Heart right ventricle (tissue), 16 donors: ENCODE measurements around the gene WWOX. TPM values are rescaled to one million over a fixed set of nuclear protein-coding genes. Genes with fewer than 3 reads are reported as not detected.
A peak's percentile ranks its signal among the peaks of the same experiment; 100 is the strongest.

Experiments used
- ATAC-seq, 8 donors: fragments of 200-7000 bp; cut with Tn5 transposase; one replicate each; pipeline ENCODE4 v1.9.1; 2020; ENCODE audit warnings: mild to moderate bottlenecking in 8 of 8, moderate library complexity in 8 of 8, moderate number of reproducible peaks in 1 of 8
- DNase-seq, 2 donors: peaks; one replicate each; pipeline ENCODE4 v3.0.0-alpha.2; 2020
- H3K27ac ChIP-seq, 10 donors: fragments of 200-600 bp; sonication (generic) in 2 of 10; one replicate each; pipeline versions ENCODE4 v1.5.0 to v1.8.0; 2020 to 2022; ENCODE audit warnings: mild to moderate bottlenecking in 3 of 10
- H3K27me3 ChIP-seq, 7 donors: fragments of 200-600 bp; one replicate each; pipeline ENCODE4 v1.8.0; 2021 to 2022; ENCODE audit warnings: mild to moderate bottlenecking in 2 of 7
- H3K36me3 ChIP-seq, 9 donors: fragments of 200-600 bp; sonication (generic) in 1 of 9; one replicate each; pipeline versions ENCODE4 v1.5.0 to v1.8.0; 2020 to 2022; ENCODE audit warnings: mild to moderate bottlenecking in 2 of 9
- H3K4me1 ChIP-seq, 9 donors: fragments of 200-600 bp; sonication (generic) in 1 of 9; one replicate each; pipeline versions ENCODE4 v1.5.0 to v1.8.0; 2020 to 2022; ENCODE audit warnings: mild to moderate bottlenecking in 4 of 9
- H3K4me3 ChIP-seq, 10 donors: fragments of 200-600 bp; sonication (generic) in 2 of 10; one replicate each; pipeline versions ENCODE4 v1.5.0 to v1.8.0; 2020 to 2022; ENCODE audit warnings: mild to moderate bottlenecking in 7 of 10, moderate library complexity in 2 of 10
- H3K9me3 ChIP-seq, 11 donors: fragments of 200-600 bp in 10 of 11; sonication (generic) in 2 of 11; one replicate each; pipeline versions ENCODE4 v1.5.0 to v1.8.0; 2013 to 2022; ENCODE audit warnings: mild to moderate bottlenecking in 2 of 11, control low read depth in 1 of 11, moderate library complexity in 1 of 11
- WGBS, 2 donors: extraction: QIAGEN DNeasy Blood & Tissue Kit; methylation state at CpG; one replicate each; pipeline ENCODE4 v1.1.7; 2013; ENCODE audit warnings: inconsistent platforms in 1 of 2; 5-methylcytosine and 5-hydroxymethylcytosine counted together
- intact Hi-C, 10 donors: fragments of 100-400 bp; cut with DNase I; formaldehyde crosslinking; loops; one replicate each; pipeline versions ENCODE4 v1.11.1 to v1.14.2; 2022
- polyA plus RNA-seq, 2 donors: library from polyadenylated mRNA; stranded (reverse); fragments of 200-250 nt; gene quantifications; one replicate each; pipeline ENCODE4 v1.2.3, GENCODE V29; 2013
- total RNA-seq, 10 donors: library from RNA; stranded (reverse); fragmentation: NEBNext Ultra II Directional in 3 of 10; extraction: Animal tissue kit (Norgen Biotek cat#: 25700) in 3 of 10; gene quantifications; one replicate each; pipeline versions ENCODE4 v1.2.1 to v1.2.4, GENCODE V29; 2021 to 2023
- TF ChIP-seq, protein P1 (sequence below), 9 donors: fragments of 200-600 bp; sonication (generic) in 2 of 9; IDR thresholded peaks; one replicate each; pipeline versions ENCODE4 v1.5.0 to v1.8.0; 2021 to 2022; ENCODE audit warnings: antibody characterized with exemption in 9 of 9, mild to moderate bottlenecking in 5 of 9, moderate library complexity in 1 of 9
- donor health status: Arrhythmogenic right ventricular cardiomyopathy.
- donor health status: ischemic (EF 13 %, LVEDD 7.1; RV severe dilation, severe dysfunction).
- donor health status: healthy with polysubstance abuse.
- donor health status: DM: no; HTN: yes; CAD: no.
- donor health status: DM: no; HTN: no; CAD: no.
- donor health status: ischemic (EF 25% LVEDD 6.9; RV normal size, moderate dysfunction).
- donor health status: ischemic (EF 25% LVEDD 5.7; RV mildly dilated, moderate dysfunction).
- donor health status: healthy.
- donor health status: DM: yes; HTN: yes; CAD: no.
- donor health status: Ischemic cardiomyopathy.
- donor health status: ischemic (EF 35%, LVEDD 5.7; RV mildly dilated, moderate dysfunction).
- donor health status: nonischemic (EF 11% LVEDD 7.7; RV severe dilation, severe dysfunction).
- donor health status: DM: yes; HTN: yes; CAD: no.
- donor health status: PGD.
- donor health status: ischemic (EF 29% LVEDD 5.4; RV normal size, mild dysfunction).
- donor health status: nonischemic (EF 23%, LVEDD 6.1; RV moderate dilation, normal function).

The WWOX gene
- total and polyA plus RNA-seq, 12 donors = 4.9 to 15.0 (median 9.9) TPM

GRCh38 chr16:78648517-78648916 is 549.1 kb downstream of the WWOX start:
- WGBS, 2 donors = 32 to 49% methylated on average over 3 of the region's 3 CpGs
- ATAC-seq (peak in 5 of 8 donors; percentile 27 to 66 (median 61)), DNase-seq (peak in 1 of 2 donors; percentile 60)

GRCh38 chr16:78650339-78651074 is 551.1 kb downstream of the WWOX start:
- WGBS, 2 donors = 89 to 94% methylated on average over 8 of the region's 8 CpGs

More at GRCh38 chr16:78648517-78648916, 549.1 kb downstream of the WWOX start:
- intact Hi-C loops = no loop called here
- no peak overlapping the region for H3K4me3 ChIP-seq
- H3K27ac ChIP-seq = peak overlapping the region in 9 of 10 donors; percentile 2 to 78 (median 40)
- peaks cover 0 to 36% (median 27%) of the 10 kb centered on the region in 9 donors for H3K4me1 ChIP-seq
- H3K36me3 ChIP-seq = no peaks in the 10 kb centered on the region
- no peaks in the 10 kb centered on the region for H3K9me3 ChIP-seq
- no peaks in the 10 kb centered on the region for H3K27me3 ChIP-seq
- TF ChIP-seq, protein P1, sequence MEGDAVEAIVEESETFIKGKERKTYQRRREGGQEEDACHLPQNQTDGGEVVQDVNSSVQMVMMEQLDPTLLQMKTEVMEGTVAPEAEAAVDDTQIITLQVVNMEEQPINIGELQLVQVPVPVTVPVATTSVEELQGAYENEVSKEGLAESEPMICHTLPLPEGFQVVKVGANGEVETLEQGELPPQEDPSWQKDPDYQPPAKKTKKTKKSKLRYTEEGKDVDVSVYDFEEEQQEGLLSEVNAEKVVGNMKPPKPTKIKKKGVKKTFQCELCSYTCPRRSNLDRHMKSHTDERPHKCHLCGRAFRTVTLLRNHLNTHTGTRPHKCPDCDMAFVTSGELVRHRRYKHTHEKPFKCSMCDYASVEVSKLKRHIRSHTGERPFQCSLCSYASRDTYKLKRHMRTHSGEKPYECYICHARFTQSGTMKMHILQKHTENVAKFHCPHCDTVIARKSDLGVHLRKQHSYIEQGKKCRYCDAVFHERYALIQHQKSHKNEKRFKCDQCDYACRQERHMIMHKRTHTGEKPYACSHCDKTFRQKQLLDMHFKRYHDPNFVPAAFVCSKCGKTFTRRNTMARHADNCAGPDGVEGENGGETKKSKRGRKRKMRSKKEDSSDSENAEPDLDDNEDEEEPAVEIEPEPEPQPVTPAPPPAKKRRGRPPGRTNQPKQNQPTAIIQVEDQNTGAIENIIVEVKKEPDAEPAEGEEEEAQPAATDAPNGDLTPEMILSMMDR (IDR thresholded peaks at IDR 0.05) = no peak

GRCh38 chr16:78654929-78655328 is 555.5 kb downstream of the WWOX start:
- ATAC-seq (peak in 2 of 8 donors; percentile 14 to 40), DNase-seq (no peak)
- H3K9me3 ChIP-seq = no peaks in the 10 kb centered on the region
- H3K36me3 ChIP-seq = no peaks in the 10 kb centered on the region
- intact Hi-C loops = no loop called here
- peak overlapping the region in 2 of 10 donors; percentile 29 to 49 for H3K27ac ChIP-seq
- H3K27me3 ChIP-seq = no peaks in the 10 kb centered on the region
- TF ChIP-seq, protein P1 (IDR thresholded peaks at IDR 0.05) = no peak
- no peak overlapping the region for H3K4me3 ChIP-seq
- H3K4me1 ChIP-seq = peaks cover 0 to 37% (median 19%) of the 10 kb centered on the region in 9 donors
- 53 to 70% methylated on average over 8 of the region's 8 CpGs for WGBS, 2 donors

More at GRCh38 chr16:78650339-78651074, 551.1 kb downstream of the WWOX start:
- intact Hi-C loops = no loop called here
- Histone ChIP-seq H3K27ac (no peak overlapping the region), H3K36me3 (no peaks in the 10 kb centered on the region), H3K4me1 (peaks cover 0 to 45% (median 28%) of the 10 kb centered on the region in 9 donors), H3K9me3 (no peaks in the 10 kb centered on the region), H3K27me3 (no peaks in the 10 kb centered on the region), H3K4me3 (no peak overlapping the region)
- ATAC-seq (no peak), DNase-seq (no peak)
- TF ChIP-seq, protein P1 (IDR thresholded peaks at IDR 0.05) = no peak

- Histone ChIP-seq H3K4me3 (no peak overlapping the region), H3K27me3 (no peaks in the 10 kb centered on the region), H3K36me3 (no peaks in the 10 kb centered on the region), H3K27ac (peak overlapping the region in 2 of 10 donors; percentile 29 to 49), H3K4me1 (peaks cover 0 to 40% (median 19%) of the 10 kb centered on the region in 9 donors), H3K9me3 (no peaks in the 10 kb centered on the region)
- intact Hi-C loops = no loop called here
- WGBS, 2 donors = 64 to 68% methylated on average over 5 of the region's 5 CpGs
- ATAC-seq = no peak
- no peak for DNase-seq
- TF ChIP-seq, protein P1 (IDR thresholded peaks at IDR 0.05) = no peak
Measured at GRCh38 chr16:78655331-78656113, 556.1 kb downstream of the WWOX start.
